CD4-positive, alpha-beta T cell treated with Interleukin-15 for 4 hours (primary cell): Measurements from ENCODE around the gene MFN2.

Experiments
- DNase-seq: peaks from one replicate; pipeline ENCODE4 v3.0.0-alpha.2; 2020; ENCODE audit warnings: low spot score

MFN2 gene

GRCh38 chr1:12049616-12050015 is 69.4 kb downstream of the MFN2 start:
- DNase-seq: no peak

DNA sequence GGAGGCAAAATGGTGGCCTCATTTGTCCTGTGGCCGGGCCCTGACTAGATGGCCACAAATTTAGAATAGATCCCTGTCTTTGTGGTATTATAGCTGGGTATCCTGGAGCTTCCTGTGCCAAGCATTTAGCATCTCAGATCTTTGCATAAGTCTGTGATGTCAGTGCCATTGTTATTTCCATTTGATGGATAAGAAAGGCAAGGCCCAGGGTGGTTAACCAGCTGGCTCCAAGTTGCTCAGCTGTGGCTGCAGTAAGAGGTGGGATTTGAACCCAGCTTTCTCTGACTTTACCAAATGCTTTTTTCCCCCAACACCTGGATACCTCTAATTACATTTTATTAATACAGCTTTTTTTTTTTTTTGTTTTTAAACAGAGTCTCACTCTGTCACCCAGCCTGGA is 71.1 kb downstream of the MFN2 start:
- no peak for DNase-seq

- peak; percentile 30 for DNase-seq
Measured at GRCh38 chr1:12052008-12052573, 71.8 kb downstream of the MFN2 start.

DNA sequence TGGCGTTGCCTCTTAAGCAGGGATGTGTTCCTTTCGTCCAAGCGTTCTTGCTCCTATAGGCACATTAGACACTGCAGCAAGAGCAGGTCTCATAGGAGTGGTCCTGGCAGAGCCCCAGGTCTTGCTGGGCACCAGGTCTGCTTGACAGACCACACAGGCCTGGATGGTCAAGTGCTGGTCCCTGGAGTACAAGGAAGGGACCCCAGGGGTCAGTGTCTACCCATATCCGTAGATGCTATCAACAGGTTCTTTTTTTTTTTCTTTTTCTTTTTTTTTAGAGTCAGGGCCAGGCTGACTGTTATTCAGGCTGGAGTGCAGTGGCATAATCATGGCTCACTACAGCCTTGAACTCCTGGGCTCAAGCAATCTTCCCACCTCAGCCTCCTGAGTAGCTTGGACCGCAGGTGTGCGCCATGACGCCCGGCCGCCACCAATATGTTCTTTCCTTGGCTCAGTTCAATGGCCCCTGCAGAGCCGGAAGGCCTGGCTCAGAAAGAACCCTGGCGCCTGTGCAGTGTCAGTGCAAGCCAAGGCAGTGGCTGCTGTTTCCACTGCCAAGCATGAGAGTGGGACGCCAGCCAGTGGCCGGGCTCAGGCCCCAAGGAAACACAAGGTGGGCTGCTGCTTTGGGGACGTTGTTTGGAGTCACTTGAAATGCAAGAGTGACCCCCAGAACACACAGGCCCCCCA is 72.9 kb downstream of the MFN2 start:
- no peak for DNase-seq

GRCh38 chr1:12053752-12054548 is 73.7 kb downstream of the MFN2 start:
- DNase-seq: no peak

DNA sequence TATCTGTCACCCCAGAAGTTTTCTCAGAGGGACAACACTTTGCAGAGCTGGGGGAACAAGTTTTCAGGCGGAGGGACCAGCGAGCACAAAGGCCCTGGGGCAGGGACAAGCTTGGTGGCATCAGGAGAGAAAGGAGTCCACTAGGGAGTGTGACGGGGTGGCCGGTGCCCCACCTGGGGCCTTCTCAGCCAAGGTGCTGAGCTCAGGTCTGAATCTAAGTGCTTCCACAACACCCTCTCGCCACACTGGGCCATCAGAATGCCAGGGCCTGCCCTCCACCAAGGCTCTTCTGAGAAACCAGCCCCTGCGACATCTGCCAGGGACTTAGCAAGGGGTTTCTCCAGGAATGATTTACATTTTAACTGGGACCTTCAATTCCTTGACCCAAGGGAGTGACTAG is 75.0 kb downstream of the MFN2 start:
- DNase-seq: no peak

GRCh38 chr1:12056331-12056841 is 76.1 kb downstream of the MFN2 start:
- DNase-seq: no peak

- DNase-seq: no peak
Measured at GRCh38 chr1:12057382-12057781, 77.1 kb downstream of the MFN2 start.

DNA sequence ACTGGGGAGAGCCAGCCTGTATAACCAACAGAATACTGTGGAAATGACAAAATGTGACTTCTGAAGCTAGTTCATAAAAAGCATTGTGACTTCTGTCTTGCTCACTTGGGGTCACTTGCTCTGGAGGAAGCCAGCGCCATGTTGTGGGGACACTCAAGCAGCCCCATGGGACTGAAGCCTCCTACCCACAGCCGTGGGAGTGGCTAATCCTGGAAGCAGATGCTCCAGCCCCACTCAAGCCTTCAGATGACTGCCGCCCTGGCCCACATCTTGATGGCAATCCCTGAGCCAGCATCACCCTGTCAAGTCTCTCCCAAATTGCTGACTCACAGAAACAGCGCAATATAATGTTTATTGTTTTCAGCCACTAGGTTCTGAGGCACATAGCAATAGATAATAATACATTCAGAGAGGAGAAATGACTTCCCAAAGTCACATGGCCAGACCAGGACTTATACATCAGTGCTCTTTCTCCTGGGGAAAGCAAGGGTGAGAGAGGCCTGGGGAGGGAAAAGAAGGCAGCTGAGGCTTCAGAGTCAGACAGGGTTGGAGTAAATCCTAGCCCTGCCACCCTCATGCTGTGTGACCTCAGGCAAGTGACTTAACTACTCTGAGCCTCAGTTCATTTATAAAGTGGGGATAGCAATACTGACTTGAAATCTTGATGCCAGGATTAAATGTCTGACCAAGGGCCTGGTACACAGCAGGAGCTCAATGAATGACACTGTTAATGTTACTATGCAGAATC is 77.9 kb downstream of the MFN2 start:
- DNase-seq: no peak

- DNase-seq: no peak
Measured at GRCh38 chr1:12059226-12059625, 79.0 kb downstream of the MFN2 start.

DNA sequence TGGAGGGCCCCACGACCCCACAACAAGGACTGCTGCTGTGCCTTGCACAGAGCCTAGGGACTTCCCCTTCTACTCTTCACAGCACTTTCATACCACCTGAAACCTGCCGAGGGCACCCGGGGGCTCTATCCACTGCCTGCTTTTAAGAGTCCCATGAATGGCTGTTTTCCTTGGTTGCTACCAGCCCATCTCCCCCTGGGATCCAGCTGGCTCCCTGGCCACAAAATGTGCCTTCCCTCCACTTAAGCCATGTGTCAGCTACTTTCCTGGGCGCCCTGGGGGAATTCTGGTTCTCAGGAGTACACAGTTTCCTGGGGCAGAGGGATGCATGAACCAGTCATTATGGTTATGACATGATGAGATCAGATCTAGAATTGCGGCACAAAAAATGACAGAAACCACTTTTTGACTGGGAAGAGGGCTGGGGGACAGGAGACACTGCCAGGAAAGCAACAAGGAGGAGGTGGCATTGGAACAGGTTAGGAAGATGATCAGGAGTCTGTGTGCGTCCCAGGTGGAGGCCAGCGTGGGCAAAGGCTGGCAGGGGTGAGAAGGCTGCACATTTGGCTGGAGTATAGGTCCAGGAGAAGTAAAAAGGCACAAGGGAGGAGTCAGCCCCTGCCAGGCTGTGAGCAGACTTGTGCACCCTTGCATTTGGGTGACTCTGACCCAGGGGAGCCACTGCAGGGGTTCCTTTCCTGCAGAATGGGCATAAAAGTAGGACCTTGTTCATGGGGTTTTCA is 79.6 kb downstream of the MFN2 start:
- DNase-seq: no peak

- DNase-seq: no peak
Measured at GRCh38 chr1:12060500-12060899, 80.3 kb downstream of the MFN2 start.
